Measurements from ENCODE around the gene P2RX2.

DNA sequence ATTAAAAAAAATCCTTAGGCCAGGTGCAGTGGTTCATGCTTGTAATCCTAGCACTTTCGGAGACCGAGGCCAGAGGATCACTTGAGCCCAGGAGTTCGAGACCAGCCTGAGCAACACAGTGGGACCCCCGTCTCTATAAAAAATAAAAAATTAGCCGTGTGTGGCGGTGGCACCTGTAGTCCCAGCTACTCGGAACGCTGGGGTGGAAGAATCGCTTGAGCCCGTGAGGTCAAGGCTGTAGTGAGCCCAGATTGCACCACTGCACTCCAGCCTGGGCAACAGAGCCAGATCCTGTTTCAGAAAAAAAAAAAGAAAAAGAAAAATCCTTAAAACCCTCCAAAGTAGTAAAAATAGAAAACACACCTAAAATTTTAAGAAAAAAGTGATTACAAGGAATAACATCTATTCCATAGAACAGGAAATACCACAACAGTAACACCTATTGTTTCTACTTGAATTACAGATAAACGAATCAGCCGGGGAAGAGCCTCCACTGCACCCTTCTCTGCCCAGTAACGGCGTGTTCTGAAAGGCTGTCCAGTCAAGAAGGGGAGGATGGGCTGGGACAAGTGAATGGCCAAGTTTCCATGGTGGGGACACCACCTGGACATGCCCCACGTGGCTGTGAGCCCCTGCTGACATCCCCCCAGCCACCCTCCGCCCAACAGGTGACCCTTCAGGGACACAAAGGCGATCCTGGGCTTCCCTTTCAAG, 50.7 kb downstream of the P2RX2 start:
- TF ChIP-seq EZH2phosphoT487 (IDR thresholded peaks at IDR 0.05; ENCODE audit: unreplicated experiment) (no peak), EZH2 (IDR thresholded peaks at IDR 0.05; ENCODE audit: low read depth, unreplicated experiment) (no peak), POLR2AphosphoS5 (IDR thresholded peaks at IDR 0.05; ENCODE audit: low read depth) (no peak), JUNB (IDR thresholded peaks at IDR 0.05; ENCODE audit: unreplicated experiment) (no peak)
- TF ChIP-seq, protein P1, sequence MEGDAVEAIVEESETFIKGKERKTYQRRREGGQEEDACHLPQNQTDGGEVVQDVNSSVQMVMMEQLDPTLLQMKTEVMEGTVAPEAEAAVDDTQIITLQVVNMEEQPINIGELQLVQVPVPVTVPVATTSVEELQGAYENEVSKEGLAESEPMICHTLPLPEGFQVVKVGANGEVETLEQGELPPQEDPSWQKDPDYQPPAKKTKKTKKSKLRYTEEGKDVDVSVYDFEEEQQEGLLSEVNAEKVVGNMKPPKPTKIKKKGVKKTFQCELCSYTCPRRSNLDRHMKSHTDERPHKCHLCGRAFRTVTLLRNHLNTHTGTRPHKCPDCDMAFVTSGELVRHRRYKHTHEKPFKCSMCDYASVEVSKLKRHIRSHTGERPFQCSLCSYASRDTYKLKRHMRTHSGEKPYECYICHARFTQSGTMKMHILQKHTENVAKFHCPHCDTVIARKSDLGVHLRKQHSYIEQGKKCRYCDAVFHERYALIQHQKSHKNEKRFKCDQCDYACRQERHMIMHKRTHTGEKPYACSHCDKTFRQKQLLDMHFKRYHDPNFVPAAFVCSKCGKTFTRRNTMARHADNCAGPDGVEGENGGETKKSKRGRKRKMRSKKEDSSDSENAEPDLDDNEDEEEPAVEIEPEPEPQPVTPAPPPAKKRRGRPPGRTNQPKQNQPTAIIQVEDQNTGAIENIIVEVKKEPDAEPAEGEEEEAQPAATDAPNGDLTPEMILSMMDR (conservative IDR thresholded peaks at IDR 0.05; ENCODE audit: low read depth in 2 of 2) = no peak
